HEK293 (cell line): ENCODE results near the gene GRK5.

Experiments
- CTCF ChIA-PET: fragments of 350-600 bp; formaldehyde crosslinking; extraction: SDS; loops from one replicate; lab custom pipeline; 2021; ENCODE audit warnings: antibody characterized with exemption; lab: Yijun Ruan, JAX
- POLR2A ChIA-PET: fragments of 300-600 bp; formaldehyde crosslinking; extraction: SDS; loops from one replicate; lab custom pipeline; 2020; ENCODE audit warnings: antibody characterized with exemption, inconsistent platforms; lab: Yijun Ruan, JAX
- H3K27ac ChIP-seq: fragments of 200-500 bp; sonication (Bioruptor generic); 2 replicates; pipeline ENCODE4 v1.5.1; 2014; ENCODE audit warnings: low read depth, low read length, control low read depth, inconsistent platforms; ENCODE audit errors: extremely low read depth
- H3K36me3 ChIP-seq, 2 experiments: fragments of 200-500 bp in 1 of 2; sonication (Bioruptor generic) in 1 of 2; 1 replicate in 1 of 2; 2 replicates in 1 of 2; pipeline ENCODE4 v1.5.1; 2014 to 2017; ENCODE audit warnings: inconsistent platforms in 2 of 2, low read length in 2 of 2; ENCODE audit not compliant: control insufficient read depth in 2 of 2, insufficient read depth in 1 of 2
- H3K4me1 ChIP-seq: fragments of 200-500 bp; sonication (Bioruptor generic); 2 replicates; pipeline ENCODE4 v1.5.1; 2014; ENCODE audit warnings: mild to moderate bottlenecking, low read length, inconsistent platforms; ENCODE audit not compliant: control insufficient read depth, insufficient read depth
- H3K4me3 ChIP-seq: 2 replicates; pipeline ENCODE4 v1.5.1; 2011; ENCODE audit warnings: low read depth, mild to moderate bottlenecking, control low read depth, low read length, moderate library complexity
- H3K9me3 ChIP-seq: fragments of 200-500 bp; sonication (Bioruptor generic); 2 replicates; pipeline ENCODE4 v1.5.1; 2014; ENCODE audit warnings: low read depth, low read length, inconsistent platforms; ENCODE audit not compliant: control insufficient read depth, insufficient read depth
- GLIS2 ChIP-seq: fragments of 450-650 bp; formaldehyde crosslinking; IDR thresholded peaks from 2 replicates; pipeline ENCODE4 v1.5.1; 2016; ENCODE audit warnings: missing biosample characterization, missing genetic modification characterization
- KLF16 ChIP-seq: fragments of 450-650 bp; formaldehyde crosslinking; IDR thresholded peaks from 2 replicates; pipeline ENCODE4 v1.5.1; 2017; ENCODE audit warnings: missing biosample characterization, missing genetic modification characterization
- ZBTB48 ChIP-seq: fragments of 450-650 bp; formaldehyde crosslinking; IDR thresholded peaks from 2 replicates; pipeline ENCODE4 v1.5.1; 2016; ENCODE audit warnings: missing biosample characterization, missing genetic modification characterization
- ZNF175 ChIP-seq: fragments of 450-650 bp; formaldehyde crosslinking; IDR thresholded peaks from 2 replicates; pipeline ENCODE4 v1.5.1; 2016; ENCODE audit warnings: missing biosample characterization, missing genetic modification characterization
- ZNF202 ChIP-seq: fragments of 450-650 bp; formaldehyde crosslinking; IDR thresholded peaks from 2 replicates; pipeline ENCODE4 v1.5.1; 2016; ENCODE audit warnings: missing biosample characterization, missing genetic modification characterization, borderline replicate concordance
- ZNF544 ChIP-seq: fragments of 450-650 bp; formaldehyde crosslinking; IDR thresholded peaks from 2 replicates; pipeline ENCODE4 v1.5.0; 2017; ENCODE audit warnings: missing biosample characterization, missing genetic modification characterization
- ZNF558 ChIP-seq: fragments of 450-650 bp; formaldehyde crosslinking; IDR thresholded peaks from 2 replicates; pipeline ENCODE4 v1.5.1; 2016; ENCODE audit warnings: missing biosample characterization, missing genetic modification characterization
- ZNF626 ChIP-seq: fragments of 450-650 bp; sonication (Bioruptor Pico); formaldehyde crosslinking; IDR thresholded peaks from 2 replicates; pipeline ENCODE4 v1.5.1; 2018; ENCODE audit warnings: missing biosample characterization, missing genetic modification characterization, inconsistent platforms
- TF ChIP-seq, protein P1 (sequence below): fragments of 450-650 bp; formaldehyde crosslinking; IDR thresholded peaks from 2 replicates; pipeline ENCODE4 v1.5.1; 2016; ENCODE audit warnings: missing biosample characterization, missing genetic modification characterization
- TF ChIP-seq, protein P2 (sequence below): fragments of 450-650 bp; formaldehyde crosslinking; IDR thresholded peaks from 2 replicates; pipeline ENCODE4 v1.5.1; 2016; ENCODE audit warnings: missing biosample characterization, missing genetic modification characterization
- TF ChIP-seq, protein P3 (sequence below): fragments of 450-650 bp; formaldehyde crosslinking; IDR thresholded peaks from 2 replicates; pipeline ENCODE4 v1.5.1; 2016; ENCODE audit warnings: missing biosample characterization, missing genetic modification characterization
- TF ChIP-seq, protein P4 (sequence below): fragments of 450-650 bp; formaldehyde crosslinking; IDR thresholded peaks from 2 replicates; pipeline ENCODE4 v1.5.1; 2016; ENCODE audit warnings: missing biosample characterization, missing genetic modification characterization
- TF ChIP-seq, protein P5 (sequence below): fragments of 450-650 bp; formaldehyde crosslinking; conservative IDR thresholded peaks from 2 replicates; pipeline ENCODE4 v1.5.1; 2016; ENCODE audit warnings: low read depth, missing biosample characterization, missing genetic modification characterization

The GRK5 gene

DNA sequence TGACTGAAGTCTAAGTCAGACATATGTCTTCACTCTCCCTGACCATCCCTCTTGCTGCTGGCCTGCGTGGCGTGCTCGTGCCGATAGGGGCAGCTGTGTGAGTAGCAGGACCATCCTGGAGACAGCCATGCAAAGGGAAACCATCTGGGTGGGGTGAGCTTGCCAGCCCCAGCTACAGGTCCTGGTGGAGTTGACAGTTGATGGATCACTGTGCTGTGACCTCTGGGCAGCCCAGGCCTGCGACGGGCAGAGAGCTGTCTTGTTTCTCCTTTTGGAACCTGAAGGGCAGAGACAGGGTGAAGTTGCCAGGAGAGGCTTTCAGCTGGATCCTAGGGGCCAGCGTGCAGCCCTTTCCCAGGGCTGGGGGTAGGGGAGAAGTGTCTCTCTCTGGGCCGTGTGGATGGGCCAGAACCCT lies 44.7 kb downstream of the GRK5 start:
- ChIA-PET POLR2A (no interaction called here), CTCF (interaction anchor here (0.6 kb wide), 2 partner anchors 37 to 345 kb away, joined by 3 to 6 read pairs; partner anchors contain the start of gene TIAL1)
- H3K27ac ChIP-seq: no peak overlapping the region
- no peaks in the 10 kb centered on the region for H3K36me3 ChIP-seq
- peaks cover 7% of the 10 kb centered on the region for H3K4me1 ChIP-seq
- TF ChIP-seq, protein P1, sequence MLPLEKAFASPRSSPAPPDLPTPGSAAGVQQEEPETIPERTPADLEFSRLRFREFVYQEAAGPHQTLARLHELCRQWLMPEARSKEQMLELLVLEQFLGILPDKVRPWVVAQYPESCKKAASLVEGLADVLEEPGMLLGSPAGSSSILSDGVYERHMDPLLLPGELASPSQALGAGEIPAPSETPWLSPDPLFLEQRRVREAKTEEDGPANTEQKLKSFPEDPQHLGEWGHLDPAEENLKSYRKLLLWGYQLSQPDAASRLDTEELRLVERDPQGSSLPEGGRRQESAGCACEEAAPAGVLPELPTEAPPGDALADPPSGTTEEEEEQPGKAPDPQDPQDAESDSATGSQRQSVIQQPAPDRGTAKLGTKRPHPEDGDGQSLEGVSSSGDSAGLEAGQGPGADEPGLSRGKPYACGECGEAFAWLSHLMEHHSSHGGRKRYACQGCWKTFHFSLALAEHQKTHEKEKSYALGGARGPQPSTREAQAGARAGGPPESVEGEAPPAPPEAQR (tag by site-specific recombination): no peak
- TF ChIP-seq ZNF626 (no peak), ZNF202 (no peak), ZNF544 (tag by site-specific recombination) (no peak), GLIS2 (tag by site-specific recombination) (no peak), ZNF558 (tag by site-specific recombination) (no peak), KLF16 (tag by site-specific recombination) (no peak)
- TF ChIP-seq, protein P2, sequence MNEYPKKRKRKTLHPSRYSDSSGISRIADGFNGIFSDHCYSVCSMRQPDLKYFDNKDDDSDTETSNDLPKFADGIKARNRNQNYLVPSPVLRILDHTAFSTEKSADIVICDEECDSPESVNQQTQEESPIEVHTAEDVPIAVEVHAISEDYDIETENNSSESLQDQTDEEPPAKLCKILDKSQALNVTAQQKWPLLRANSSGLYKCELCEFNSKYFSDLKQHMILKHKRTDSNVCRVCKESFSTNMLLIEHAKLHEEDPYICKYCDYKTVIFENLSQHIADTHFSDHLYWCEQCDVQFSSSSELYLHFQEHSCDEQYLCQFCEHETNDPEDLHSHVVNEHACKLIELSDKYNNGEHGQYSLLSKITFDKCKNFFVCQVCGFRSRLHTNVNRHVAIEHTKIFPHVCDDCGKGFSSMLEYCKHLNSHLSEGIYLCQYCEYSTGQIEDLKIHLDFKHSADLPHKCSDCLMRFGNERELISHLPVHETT (tag by site-specific recombination): no peak
- TF ChIP-seq, protein P3, sequence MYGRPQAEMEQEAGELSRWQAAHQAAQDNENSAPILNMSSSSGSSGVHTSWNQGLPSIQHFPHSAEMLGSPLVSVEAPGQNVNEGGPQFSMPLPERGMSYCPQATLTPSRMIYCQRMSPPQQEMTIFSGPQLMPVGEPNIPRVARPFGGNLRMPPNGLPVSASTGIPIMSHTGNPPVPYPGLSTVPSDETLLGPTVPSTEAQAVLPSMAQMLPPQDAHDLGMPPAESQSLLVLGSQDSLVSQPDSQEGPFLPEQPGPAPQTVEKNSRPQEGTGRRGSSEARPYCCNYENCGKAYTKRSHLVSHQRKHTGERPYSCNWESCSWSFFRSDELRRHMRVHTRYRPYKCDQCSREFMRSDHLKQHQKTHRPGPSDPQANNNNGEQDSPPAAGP (tag by site-specific recombination): no peak
- TF ChIP-seq, protein P4, sequence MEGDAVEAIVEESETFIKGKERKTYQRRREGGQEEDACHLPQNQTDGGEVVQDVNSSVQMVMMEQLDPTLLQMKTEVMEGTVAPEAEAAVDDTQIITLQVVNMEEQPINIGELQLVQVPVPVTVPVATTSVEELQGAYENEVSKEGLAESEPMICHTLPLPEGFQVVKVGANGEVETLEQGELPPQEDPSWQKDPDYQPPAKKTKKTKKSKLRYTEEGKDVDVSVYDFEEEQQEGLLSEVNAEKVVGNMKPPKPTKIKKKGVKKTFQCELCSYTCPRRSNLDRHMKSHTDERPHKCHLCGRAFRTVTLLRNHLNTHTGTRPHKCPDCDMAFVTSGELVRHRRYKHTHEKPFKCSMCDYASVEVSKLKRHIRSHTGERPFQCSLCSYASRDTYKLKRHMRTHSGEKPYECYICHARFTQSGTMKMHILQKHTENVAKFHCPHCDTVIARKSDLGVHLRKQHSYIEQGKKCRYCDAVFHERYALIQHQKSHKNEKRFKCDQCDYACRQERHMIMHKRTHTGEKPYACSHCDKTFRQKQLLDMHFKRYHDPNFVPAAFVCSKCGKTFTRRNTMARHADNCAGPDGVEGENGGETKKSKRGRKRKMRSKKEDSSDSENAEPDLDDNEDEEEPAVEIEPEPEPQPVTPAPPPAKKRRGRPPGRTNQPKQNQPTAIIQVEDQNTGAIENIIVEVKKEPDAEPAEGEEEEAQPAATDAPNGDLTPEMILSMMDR: no peak
- TF ChIP-seq, protein P5, sequence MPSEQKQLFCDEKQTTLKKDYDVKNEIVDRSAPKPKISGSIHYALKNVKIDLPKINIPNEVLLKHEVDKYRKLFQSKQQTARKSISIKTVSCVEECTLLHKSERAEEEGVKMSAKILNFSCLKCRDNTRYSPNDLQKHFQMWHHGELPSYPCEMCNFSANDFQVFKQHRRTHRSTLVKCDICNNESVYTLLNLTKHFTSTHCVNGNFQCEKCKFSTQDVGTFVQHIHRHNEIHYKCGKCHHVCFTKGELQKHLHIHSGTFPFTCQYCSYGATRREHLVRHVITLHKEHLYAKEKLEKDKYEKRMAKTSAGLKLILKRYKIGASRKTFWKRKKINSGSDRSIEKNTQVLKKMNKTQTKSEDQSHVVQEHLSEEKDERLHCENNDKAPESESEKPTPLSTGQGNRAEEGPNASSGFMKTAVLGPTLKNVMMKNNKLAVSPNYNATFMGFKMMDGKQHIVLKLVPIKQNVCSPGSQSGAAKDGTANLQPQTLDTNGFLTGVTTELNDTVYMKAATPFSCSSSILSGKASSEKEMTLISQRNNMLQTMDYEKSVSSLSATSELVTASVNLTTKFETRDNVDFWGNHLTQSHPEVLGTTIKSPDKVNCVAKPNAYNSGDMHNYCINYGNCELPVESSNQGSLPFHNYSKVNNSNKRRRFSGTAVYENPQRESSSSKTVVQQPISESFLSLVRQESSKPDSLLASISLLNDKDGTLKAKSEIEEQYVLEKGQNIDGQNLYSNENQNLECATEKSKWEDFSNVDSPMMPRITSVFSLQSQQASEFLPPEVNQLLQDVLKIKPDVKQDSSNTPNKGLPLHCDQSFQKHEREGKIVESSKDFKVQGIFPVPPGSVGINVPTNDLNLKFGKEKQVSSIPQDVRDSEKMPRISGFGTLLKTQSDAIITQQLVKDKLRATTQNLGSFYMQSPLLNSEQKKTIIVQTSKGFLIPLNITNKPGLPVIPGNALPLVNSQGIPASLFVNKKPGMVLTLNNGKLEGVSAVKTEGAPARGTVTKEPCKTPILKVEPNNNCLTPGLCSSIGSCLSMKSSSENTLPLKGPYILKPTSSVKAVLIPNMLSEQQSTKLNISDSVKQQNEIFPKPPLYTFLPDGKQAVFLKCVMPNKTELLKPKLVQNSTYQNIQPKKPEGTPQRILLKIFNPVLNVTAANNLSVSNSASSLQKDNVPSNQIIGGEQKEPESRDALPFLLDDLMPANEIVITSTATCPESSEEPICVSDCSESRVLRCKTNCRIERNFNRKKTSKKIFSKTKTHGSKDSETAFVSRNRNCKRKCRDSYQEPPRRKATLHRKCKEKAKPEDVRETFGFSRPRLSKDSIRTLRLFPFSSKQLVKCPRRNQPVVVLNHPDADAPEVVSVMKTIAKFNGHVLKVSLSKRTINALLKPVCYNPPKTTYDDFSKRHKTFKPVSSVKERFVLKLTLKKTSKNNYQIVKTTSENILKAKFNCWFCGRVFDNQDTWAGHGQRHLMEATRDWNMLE: no peak
- H3K9me3 ChIP-seq: no peaks in the 10 kb centered on the region
- no peak overlapping the region for H3K4me3 ChIP-seq

DNA sequence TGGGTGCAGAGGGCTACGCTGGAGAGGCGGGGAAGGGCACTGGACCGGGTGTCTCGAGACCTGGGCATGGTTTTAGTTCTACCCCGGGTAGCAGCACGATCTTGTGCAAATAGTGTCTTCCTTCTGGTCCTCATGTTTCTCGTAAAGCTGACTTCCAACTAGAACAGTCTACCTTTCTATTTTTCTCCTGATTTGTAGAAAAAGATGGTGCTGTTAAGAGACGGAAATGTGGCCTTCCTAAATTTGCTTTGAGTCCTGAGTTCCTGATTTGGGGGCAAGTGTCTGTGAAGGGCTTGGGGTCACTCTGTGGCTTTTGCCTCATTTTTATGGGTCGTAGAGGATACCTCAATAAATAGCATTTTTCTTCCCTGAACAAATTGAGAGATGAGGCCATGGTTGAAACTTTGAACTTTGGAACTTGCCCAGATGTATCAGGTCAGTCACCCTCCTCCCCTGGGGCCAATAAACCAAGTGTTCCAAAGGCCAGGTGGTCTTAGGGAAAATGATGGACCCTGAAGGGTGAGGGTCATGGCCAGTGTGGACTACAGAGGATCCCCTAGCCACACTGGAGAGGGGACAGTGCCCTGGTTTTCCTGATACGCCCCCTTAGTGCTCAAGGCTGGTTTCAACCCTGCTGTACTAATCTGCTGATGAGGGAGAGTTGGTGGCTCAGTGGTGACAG lies 45.2 kb downstream of the GRK5 start:
- Histone ChIP-seq H3K9me3 (no peaks in the 10 kb centered on the region), H3K36me3 (no peaks in the 10 kb centered on the region), H3K4me1 (peaks cover 7% of the 10 kb centered on the region), H3K4me3 (no peak overlapping the region), H3K27ac (no peak overlapping the region)
- ChIA-PET CTCF (interaction anchor here (0.6 to 1.0 kb wide), 4 partner anchors 11 to 344 kb away, joined by 3 to 6 read pairs (median 3); partner anchors contain the start of gene TIAL1), POLR2A (no interaction called here)
- TF ChIP-seq ZBTB48 (tag by site-specific recombination): 0 out of 2 replicates have a peak, but pooled peaks have one; percentile 26
- TF ChIP-seq ZNF175 (tag by site-specific recombination): no peak
